ENCODE data around the gene NNAT.

NNAT gene

GRCh38 chr20:37502654-37503053 is 18.4 kb upstream of the NNAT start:
- no peak for DNase-seq (ENCODE audit: low spot score)

DNA sequence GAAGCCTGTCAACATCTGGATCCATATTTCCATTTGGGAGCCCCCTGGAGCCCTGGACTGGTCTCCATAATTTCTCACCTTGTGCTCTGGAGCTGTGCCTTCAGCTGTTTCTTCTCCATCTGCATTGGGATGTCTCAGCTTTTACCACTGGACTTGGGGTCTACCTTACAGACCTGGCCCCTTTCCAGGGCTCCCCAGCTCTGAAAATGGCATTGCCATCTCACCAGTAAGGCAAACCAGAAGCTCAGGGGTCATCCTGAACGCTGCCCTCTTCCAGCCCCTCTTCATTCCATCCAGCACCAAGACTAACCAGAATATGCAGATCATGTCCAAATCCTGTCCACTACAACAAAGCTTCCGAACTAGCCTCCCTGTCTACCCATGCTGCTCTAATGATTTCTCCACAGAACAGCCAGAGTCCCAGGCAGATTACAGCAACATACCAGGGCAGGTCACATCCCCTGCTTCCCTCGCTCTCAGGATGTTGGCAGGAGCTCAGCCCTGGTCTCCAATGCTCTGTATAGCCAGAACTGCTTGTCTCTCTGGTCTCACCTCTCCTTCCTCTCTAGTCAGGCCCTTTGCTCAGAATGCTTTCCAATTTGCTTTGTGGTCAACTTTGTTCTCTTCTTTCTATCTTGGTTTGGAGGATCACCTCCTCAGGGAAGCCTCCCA is 17.7 kb upstream of the NNAT start:
- DNase-seq (ENCODE audit: low spot score), result no peak

GRCh38 chr20:37504404-37505096 is 16.5 kb upstream of the NNAT start:
- DNase-seq (ENCODE audit: low spot score), result no peak

GRCh38 chr20:37505263-37506151 is 15.5 kb upstream of the NNAT start:
- no peak for DNase-seq (ENCODE audit: low spot score)

- no peak for DNase-seq (ENCODE audit: low spot score)
Observed at GRCh38 chr20:37506152-37506725, 14.8 kb upstream of the NNAT start.

DNA sequence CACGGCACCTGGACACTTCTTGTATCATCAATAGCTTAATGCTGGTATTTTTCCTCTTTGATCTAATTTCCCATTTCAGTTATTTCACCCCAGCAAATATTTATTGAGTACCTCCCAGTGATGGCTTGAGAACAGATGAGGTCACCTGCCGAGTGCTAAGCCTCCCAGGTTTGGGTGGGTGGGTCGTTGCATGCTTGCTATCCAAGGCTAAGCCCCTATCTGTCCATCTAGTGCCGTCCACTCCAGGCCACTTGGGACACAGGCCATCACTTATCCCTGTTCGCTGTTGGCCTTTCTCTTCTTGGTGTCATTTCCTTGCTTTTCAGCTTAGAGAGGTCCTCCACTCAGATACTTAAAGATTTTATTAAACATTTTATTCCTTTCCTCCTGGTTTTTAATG is 10.8 kb upstream of the NNAT start:
- no peak for DNase-seq (ENCODE audit: low spot score)

- no peak for DNase-seq (ENCODE audit: low spot score)
Observed at GRCh38 chr20:37511610-37512275, 9.3 kb upstream of the NNAT start.

- DNase-seq (ENCODE audit: low spot score), result no peak
Observed at GRCh38 chr20:37513779-37514359, 7.2 kb upstream of the NNAT start.

GRCh38 chr20:37515876-37516275 is 5.2 kb upstream of the NNAT start:
- no peak for DNase-seq (ENCODE audit: low spot score)

- no peak for DNase-seq (ENCODE audit: low spot score)
Observed at GRCh38 chr20:37516811-37517750, 4.0 kb upstream of the NNAT start.

- no peak for DNase-seq (ENCODE audit: low spot score)
Observed at GRCh38 chr20:37518059-37518458, 3.0 kb upstream of the NNAT start.

DNA sequence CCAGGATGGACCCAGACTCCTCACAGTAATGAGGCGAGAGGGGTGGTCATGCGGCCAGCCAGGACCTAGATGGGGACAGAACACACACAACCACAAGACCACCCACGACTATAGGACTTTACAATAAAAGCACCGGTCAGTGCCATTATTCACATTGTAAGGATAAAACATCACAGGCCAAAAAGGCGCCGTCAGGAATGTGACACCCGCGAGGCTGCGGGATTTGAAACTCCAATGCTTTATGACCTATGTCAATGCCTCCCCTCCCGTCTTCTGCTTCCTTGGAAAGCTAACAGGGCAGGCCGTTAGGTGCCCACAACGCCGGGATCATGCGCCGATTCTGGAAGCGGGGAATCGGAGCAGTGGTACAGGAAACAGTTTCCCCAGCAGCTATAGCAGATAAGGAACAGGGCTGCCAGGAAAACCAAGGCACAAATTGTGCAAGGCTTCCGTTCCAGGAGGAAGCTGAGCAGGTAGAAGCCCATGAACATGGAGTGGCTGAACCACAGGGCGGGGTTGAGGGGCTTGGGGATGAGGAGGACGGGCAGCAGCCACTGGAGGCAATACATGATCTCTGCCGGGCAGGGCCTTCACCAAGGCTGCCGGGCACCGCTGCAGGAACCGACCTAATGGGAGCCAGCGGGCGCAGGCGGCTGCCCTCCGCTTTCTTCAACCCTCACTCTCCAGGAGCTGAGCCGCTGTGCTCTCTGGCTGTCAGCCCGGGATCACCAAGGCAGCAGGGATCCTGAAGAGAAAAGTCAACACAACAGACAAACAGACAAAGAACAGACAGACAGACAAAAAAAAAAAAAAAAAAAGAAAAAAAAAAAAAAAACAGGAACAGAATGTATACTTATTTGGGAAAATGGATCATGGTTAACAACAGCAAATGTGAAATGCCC is 2.2 kb upstream of the NNAT start:
- DNase-seq (ENCODE audit: low spot score), result no peak

DNA sequence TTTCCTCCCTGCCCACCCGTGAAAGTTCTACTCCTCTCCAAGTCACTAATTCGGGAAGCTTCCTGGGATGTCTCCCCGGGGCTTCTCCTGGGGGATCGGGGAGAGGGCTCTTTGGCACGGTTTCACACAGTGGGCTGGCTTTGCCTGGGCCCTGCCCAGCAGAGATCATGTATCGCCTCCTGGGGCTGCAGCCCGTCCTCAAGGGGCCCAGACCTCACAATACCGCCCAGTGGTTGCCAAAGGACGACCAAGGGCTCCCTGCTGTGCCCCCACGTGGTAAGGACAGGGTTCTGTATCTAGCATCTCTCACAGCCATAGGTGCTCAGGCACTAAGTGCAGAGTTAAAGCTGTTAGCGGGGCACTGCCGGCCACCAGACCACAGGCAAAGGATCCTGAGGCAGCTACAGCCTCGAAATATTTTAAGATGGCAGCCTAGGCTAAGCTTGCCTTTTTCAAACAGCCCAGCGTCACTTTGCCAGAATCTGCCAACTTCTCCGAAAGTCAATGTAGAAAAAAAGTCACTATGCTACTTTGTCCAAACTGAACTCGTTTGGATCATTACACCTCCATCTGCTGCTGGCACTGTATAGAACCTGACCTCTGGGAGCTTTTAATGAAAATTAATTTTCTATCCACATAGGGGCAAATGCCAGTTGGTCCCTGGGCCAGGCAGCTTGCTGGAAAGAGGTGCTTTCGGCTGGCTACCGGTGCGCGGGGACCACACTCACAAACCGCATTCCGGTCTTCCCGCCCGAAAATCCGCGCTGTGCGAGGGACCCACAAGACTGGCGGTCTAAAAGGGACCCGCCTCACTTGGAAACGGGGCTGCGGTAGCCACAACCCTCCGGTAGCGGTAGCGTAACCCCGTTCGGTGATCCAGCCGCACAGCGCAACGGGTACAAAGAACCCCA is 1.3 kb upstream of the NNAT start:
- no peak for DNase-seq (ENCODE audit: low spot score)

GRCh38 chr20:37520419-37520955 is 563 bp upstream of the NNAT start:
- DNase-seq (ENCODE audit: low spot score), result no peak

GRCh38 chr20:37522260-37523011 is 1.4 kb downstream of the NNAT start:
- DNase-seq (ENCODE audit: low spot score), result no peak

DNA sequence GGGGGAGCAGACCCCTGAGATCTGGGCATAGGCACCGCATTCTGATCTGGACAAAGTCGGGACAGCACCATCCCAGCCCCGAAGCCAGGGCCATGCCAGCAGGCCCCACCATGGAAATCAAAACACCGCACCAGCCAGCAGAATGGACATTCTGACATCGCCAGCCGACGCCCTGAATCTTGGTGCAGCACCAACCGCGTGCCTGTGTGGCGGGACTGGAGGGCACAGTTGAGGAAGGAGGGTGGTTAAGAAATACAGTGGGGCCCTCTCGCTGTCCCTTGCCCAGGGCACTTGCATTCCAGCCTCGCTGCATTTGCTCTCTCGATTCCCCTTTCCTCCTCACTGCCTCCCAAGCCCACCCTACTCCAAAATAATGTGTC is 2.0 kb downstream of the NNAT start:
- no peak for DNase-seq (ENCODE audit: low spot score)
